IMR-90 (cell line): Measurements from ENCODE around the gene CHST8. TPM values are rescaled to one million over a fixed set of nuclear protein-coding genes. Genes with fewer than 3 reads are reported as not detected.
A peak's percentile ranks its signal among the peaks of the same experiment; 100 is the strongest.

Experiments used
- ATAC-seq: fragments of 200-7000 bp; cut with Tn5 transposase; 2 replicates; pipeline ENCODE4 v1.9.1; 2020; ENCODE audit warnings: low read depth, mild to moderate bottlenecking, moderate library complexity
- BruUV-seq: library from RNA; stranded (reverse); fragments of 400-500 nt; replicated peaks from 2 replicates; lab custom pipeline; 2021; lab: Mats Ljungman, UMichigan
- CTCF ChIA-PET: fragments of 300-600 bp; formaldehyde crosslinking; extraction: SDS; loops from one replicate; lab custom pipeline; 2021; ENCODE audit warnings: antibody characterized with exemption; lab: Yijun Ruan, JAX
- POLR2A ChIA-PET: fragments of 300-600 bp; sonication (Branson Sonifier 250); formaldehyde crosslinking; loops from one replicate; lab custom pipeline; 2022; ENCODE audit warnings: antibody characterized with exemption; ENCODE audit not compliant: unreplicated experiment; lab: Charles Lee
- DNase-seq: peaks from one replicate; pipeline ENCODE4 v3.0.0; 2013
- H2AFZ ChIP-seq: replicated peaks from 2 replicates; pipeline ENCODE3; 2013; ENCODE audit warnings: low read length, mild to moderate bottlenecking; ENCODE audit not compliant: poor library complexity
- H2AK5ac ChIP-seq: 2 replicates; pipeline ENCODE4 v1.6.1; 2013; ENCODE audit warnings: low read depth, low read length, inconsistent platforms
- H2AK9ac ChIP-seq: replicated peaks from 2 replicates; pipeline ENCODE3; 2013; ENCODE audit warnings: mild to moderate bottlenecking, low read depth, low read length, moderate library complexity; ENCODE audit not compliant: poor library complexity
- H2BK120ac ChIP-seq: 2 replicates; pipeline ENCODE4 v1.6.1; 2013; ENCODE audit warnings: low read depth, low read length, inconsistent platforms
- H2BK15ac ChIP-seq: 3 replicates; pipeline ENCODE4 v1.6.1; 2013; ENCODE audit warnings: low read depth, low read length, inconsistent platforms
- H2BK20ac ChIP-seq: 2 replicates; pipeline ENCODE4 v1.6.1; 2013; ENCODE audit warnings: low read depth, mild to moderate bottlenecking, inconsistent platforms, low read length, moderate library complexity
- H2BK5ac ChIP-seq: 2 replicates; pipeline ENCODE4 v1.6.1; 2013; ENCODE audit warnings: mild to moderate bottlenecking, low read depth, low read length, inconsistent platforms; ENCODE audit not compliant: poor library complexity, severe bottlenecking
- H3K14ac ChIP-seq: replicated peaks from 2 replicates; pipeline ENCODE4 v1.6.1; 2013; ENCODE audit warnings: low read depth, low read length, inconsistent platforms
- H3K18ac ChIP-seq: 2 replicates; pipeline ENCODE4 v1.6.1; 2013; ENCODE audit warnings: low read depth, low read length, control low read depth
- H3K23ac ChIP-seq: 2 replicates; pipeline ENCODE4 v1.6.1; 2013; ENCODE audit warnings: low read depth, low read length, inconsistent platforms
- H3K27ac ChIP-seq: 2 replicates; pipeline ENCODE4 v1.5.1; 2013; ENCODE audit warnings: mild to moderate bottlenecking, control low read depth, low read length; ENCODE audit not compliant: insufficient read depth
- H3K27me3 ChIP-seq: 2 replicates; pipeline ENCODE4 v1.6.1; 2013; ENCODE audit warnings: low read length; ENCODE audit not compliant: control insufficient read depth, insufficient read depth
- H3K36me3 ChIP-seq: 2 replicates; pipeline ENCODE4 v1.6.1; 2013; ENCODE audit warnings: low read length, mixed read lengths; ENCODE audit not compliant: control insufficient read depth, insufficient read depth
- H3K4ac ChIP-seq: 2 replicates; pipeline ENCODE4 v1.6.1; 2013; ENCODE audit warnings: low read depth, low read length, inconsistent platforms
- H3K4me1 ChIP-seq: 2 replicates; pipeline ENCODE4 v1.6.1; 2013; ENCODE audit warnings: low read length, mixed read lengths; ENCODE audit not compliant: control insufficient read depth, insufficient read depth
- H3K4me2 ChIP-seq: 2 replicates; pipeline ENCODE4 v1.6.1; 2013; ENCODE audit warnings: low read depth, mild to moderate bottlenecking, control low read depth, low read length, moderate library complexity
- H3K4me3 ChIP-seq: 2 replicates; pipeline ENCODE4 v1.5.1; 2013; ENCODE audit warnings: low read depth, mild to moderate bottlenecking, control low read depth, low read length, moderate library complexity; ENCODE audit not compliant: insufficient read depth
- H3K56ac ChIP-seq: 2 replicates; pipeline ENCODE4 v1.6.1; 2013; ENCODE audit warnings: low read length, inconsistent platforms; ENCODE audit not compliant: insufficient read depth; ENCODE audit errors: extremely low read depth
- H3K79me1 ChIP-seq, 2 experiments: 2 replicates each; pipeline ENCODE4 v1.6.1; 2013; ENCODE audit warnings: low read length in 2 of 2, inconsistent platforms in 1 of 2, low read depth in 1 of 2
- H3K9ac ChIP-seq: 2 replicates; pipeline ENCODE4 v1.6.1; 2013; ENCODE audit warnings: low read depth, low read length, control low read depth
- H3K9me1 ChIP-seq: 2 replicates; pipeline ENCODE4 v1.6.1; 2013; ENCODE audit warnings: low read length, inconsistent platforms; ENCODE audit not compliant: insufficient read depth
- H3K9me3 ChIP-seq: 2 replicates; pipeline ENCODE4 v1.6.1; 2013; ENCODE audit warnings: low read length; ENCODE audit not compliant: control insufficient read depth, insufficient read depth
- H4K20me1 ChIP-seq: 2 replicates; pipeline ENCODE4 v1.6.1; 2013; ENCODE audit warnings: low read length, inconsistent platforms; ENCODE audit not compliant: insufficient read depth
- H4K5ac ChIP-seq: 2 replicates; pipeline ENCODE4 v1.6.1; 2013; ENCODE audit warnings: mild to moderate bottlenecking, low read depth, low read length, control low read depth
- H4K8ac ChIP-seq, 2 experiments: 2 replicates each; pipeline ENCODE4 v1.6.1; 2013; ENCODE audit warnings: low read depth in 2 of 2, low read length in 2 of 2, control low read depth in 1 of 2, inconsistent platforms in 1 of 2
- H4K91ac ChIP-seq: 2 replicates; pipeline ENCODE4 v1.6.1; 2013; ENCODE audit warnings: low read depth, low read length, inconsistent platforms; ENCODE audit not compliant: insufficient read depth
- CEBPB ChIP-seq: IDR thresholded peaks from 2 replicates; pipeline ENCODE4 v1.6.1; 2012; ENCODE audit warnings: low read depth, low read length, improper control_type of control experiment
- CTCF ChIP-seq: conservative IDR thresholded peaks from 2 replicates; pipeline ENCODE4 v1.5.1; 2012; ENCODE audit warnings: mild to moderate bottlenecking, low read depth, low read length, improper control_type of control experiment
- FOS ChIP-seq: fragments of 150-350 bp; IDR thresholded peaks from 2 replicates; pipeline ENCODE4 v1.6.1; 2016; ENCODE audit warnings: low read depth, low read length
- MAZ ChIP-seq: IDR thresholded peaks from 2 replicates; pipeline ENCODE4 v1.6.1; 2012; ENCODE audit warnings: low read depth, mild to moderate bottlenecking, low read length, improper control_type of control experiment, moderate library complexity, borderline replicate concordance
- POLR2A ChIP-seq: IDR thresholded peaks from 2 replicates; pipeline ENCODE4 v1.6.1; 2012; ENCODE audit warnings: mild to moderate bottlenecking, low read depth, low read length
- RAD21 ChIP-seq: IDR thresholded peaks from 2 replicates; pipeline ENCODE4 v1.6.1; 2012; ENCODE audit warnings: low read length, improper control_type of control experiment
- SMC3 ChIP-seq: fragments of 150-350 bp; IDR thresholded peaks from 2 replicates; pipeline ENCODE4 v1.6.1; 2016; ENCODE audit warnings: low read depth, mild to moderate bottlenecking, antibody characterized with exemption, low read length, moderate library complexity
- USF2 ChIP-seq: fragments of 150-350 bp; IDR thresholded peaks from 2 replicates; pipeline ENCODE4 v1.6.1; 2017; ENCODE audit warnings: mild to moderate bottlenecking, antibody characterized with exemption, low read length, low read depth
- WGBS, 2 experiments: methylation state at CpG; one replicate each; pipeline versions ENCODE4 v1.1.5 to v1.1.7; 2013; ENCODE audit warnings: missing lambda C conversion rate in 2 of 2; ENCODE audit not compliant: insufficient read length in 1 of 2; ENCODE audit errors: extremely low coverage in 2 of 2; 5-methylcytosine and 5-hydroxymethylcytosine counted together
- dilution Hi-C: fragments of 300-500 bp; cut with HindIII; formaldehyde crosslinking; loops from one replicate; pipeline ENCODE4 v1.14.3; 2018; ENCODE audit warnings: low sequenced_read_pairs; ENCODE audit not compliant: unreplicated experiment
- in situ Hi-C: fragments of 300-500 bp; cut with MboI; formaldehyde crosslinking; loops from 3 replicates; pipeline ENCODE4 v1.14.3; 2019; ENCODE audit warnings: low sequenced_read_pairs, inconsistent platforms, mixed read lengths
- intact Hi-C: fragments of 100-400 bp; cut with micrococcal nuclease; formaldehyde crosslinking; loops from 2 replicates; pipeline ENCODE4 v1.10.0; 2022
- polyA plus RNA-seq, 3 experiments: library from polyadenylated mRNA; depleted of rRNA; stranded (reverse); fragments of >200 nt; gene quantifications; 2 replicates each; pipeline ENCODE4 v1.2.3, GENCODE V29; 2012; ENCODE audit warnings: low replicate concordance in 1 of 3
- total RNA-seq: library from RNA; depleted of rRNA; stranded (reverse); fragments of >200 nt; gene quantifications from 2 replicates; pipeline ENCODE4 v1.2.3, GENCODE V29; 2012
- TF ChIP-seq, protein P1 (sequence below): fragments of 150-350 bp; IDR thresholded peaks from 2 replicates; pipeline ENCODE4 v1.6.1; 2016; ENCODE audit warnings: low read depth, mild to moderate bottlenecking, low read length, moderate library complexity, borderline replicate concordance

Gene CHST8
- total and polyA plus RNA-seq, 2 of the 4 experiments (the other 2 are of a cell fraction), result not detected

DNA sequence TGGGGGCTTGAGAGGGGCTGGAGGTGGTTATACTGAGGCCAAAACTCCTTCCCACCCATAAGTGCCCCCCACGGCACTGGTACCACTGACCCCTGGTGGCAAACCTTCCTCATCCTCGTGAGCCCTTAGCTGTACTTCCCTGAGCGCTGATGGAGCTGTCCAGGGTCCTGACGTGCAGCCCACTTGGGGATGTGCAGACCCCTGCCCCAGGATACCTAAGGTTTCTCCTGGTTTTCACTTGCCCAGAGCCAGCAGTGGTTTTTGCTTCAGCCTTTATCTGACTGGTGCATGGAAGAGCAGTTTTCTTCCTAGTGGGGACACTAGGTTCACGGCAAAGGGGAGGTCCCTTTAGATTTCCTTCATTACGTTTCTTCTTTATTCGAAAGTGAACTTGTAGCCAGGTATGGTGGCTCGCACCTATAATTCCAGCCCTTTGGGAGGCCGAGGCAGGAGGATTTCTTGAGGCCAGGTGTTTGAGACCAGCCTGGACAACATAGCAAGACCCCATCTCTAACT is 146.2 kb downstream of the CHST8 start:
- no peak overlapping the region for H4K8ac ChIP-seq
- H2AFZ ChIP-seq, result no peak overlapping the region
- no peak overlapping the region for H2BK5ac ChIP-seq
- H3K27ac ChIP-seq, result no peak overlapping the region
- no peaks in the 10 kb centered on the region for H3K4me1 ChIP-seq
- no peaks in the 10 kb centered on the region for H3K9me1 ChIP-seq
- no TSS peak for BruUV-seq
- H4K20me1 ChIP-seq, result no peaks in the 10 kb centered on the region
- H3K18ac ChIP-seq, result no peak overlapping the region
- no peak overlapping the region for H2BK120ac ChIP-seq
- H3K4ac ChIP-seq, result no peak overlapping the region
- TF ChIP-seq, protein P1, sequence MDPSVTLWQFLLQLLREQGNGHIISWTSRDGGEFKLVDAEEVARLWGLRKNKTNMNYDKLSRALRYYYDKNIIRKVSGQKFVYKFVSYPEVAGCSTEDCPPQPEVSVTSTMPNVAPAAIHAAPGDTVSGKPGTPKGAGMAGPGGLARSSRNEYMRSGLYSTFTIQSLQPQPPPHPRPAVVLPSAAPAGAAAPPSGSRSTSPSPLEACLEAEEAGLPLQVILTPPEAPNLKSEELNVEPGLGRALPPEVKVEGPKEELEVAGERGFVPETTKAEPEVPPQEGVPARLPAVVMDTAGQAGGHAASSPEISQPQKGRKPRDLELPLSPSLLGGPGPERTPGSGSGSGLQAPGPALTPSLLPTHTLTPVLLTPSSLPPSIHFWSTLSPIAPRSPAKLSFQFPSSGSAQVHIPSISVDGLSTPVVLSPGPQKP, result no peak
- no peak for TF ChIP-seq POLR2A
- 0 out of 2 replicates have a peak, but pooled peaks have one; percentile 8 for TF ChIP-seq SMC3
- TF ChIP-seq MAZ, result no peak
- TF ChIP-seq RAD21, result 0 out of 2 replicates have a peak, but pooled peaks have one; percentile 19
- no peak for TF ChIP-seq CEBPB
- TF ChIP-seq USF2, result no peak
- no peak for TF ChIP-seq FOS
- TF ChIP-seq CTCF, result peak; percentile 26; the same call in 1 of the 2 replicates
- H3K14ac ChIP-seq, result no peak overlapping the region
- in situ Hi-C loops, result loop anchor here (10.0 kb wide), 1 partner anchor 533 kb away; no protein-coding TSS in a partner anchor
- no peak overlapping the region for H3K4me3 ChIP-seq
- ATAC-seq (peak; percentile 49; the same call in 1 of the 2 replicates), DNase-seq (peak; percentile 32)
- no peak overlapping the region for H3K23ac ChIP-seq
- H2BK15ac ChIP-seq, result no peak overlapping the region
- dilution Hi-C loops, result no loop called here
- no peaks in the 10 kb centered on the region for H3K36me3 ChIP-seq
- no peak overlapping the region for H3K9ac ChIP-seq
- no peak overlapping the region for H4K91ac ChIP-seq
- 0% methylated on average over 1 of the region's 9 CpGs; no CpG with 5 or more reads in 1 of the 2 experiments for WGBS, 2 experiments
- no peak overlapping the region for H3K4me2 ChIP-seq
- H3K27me3 ChIP-seq, result peaks cover 4% of the 10 kb centered on the region; the same call in 1 of the 2 replicates
- ChIA-PET CTCF (interaction anchor here (0.6 to 1.9 kb wide), 5 partner anchors 10 to 352 kb away, joined by 3 to 8 read pairs (median 4); no protein-coding TSS in a partner anchor), POLR2A (no interaction called here)
- H2BK20ac ChIP-seq, result no peak overlapping the region
- no peaks in the 10 kb centered on the region for H3K9me3 ChIP-seq
- H2AK5ac ChIP-seq, result no peak overlapping the region
- H3K79me1 ChIP-seq, result no peaks in the 10 kb centered on the region
- no peak overlapping the region for H3K56ac ChIP-seq
- intact Hi-C loops, result no loop called here
- no peak overlapping the region for H4K5ac ChIP-seq
- H2AK9ac ChIP-seq, result no peak overlapping the region
